Ovary (tissue), 3 donors: ENCODE results near the gene SPACA7.

Experiments used
- EP300 ChIP-seq: sonication (generic); formaldehyde crosslinking; IDR thresholded peaks from one replicate; pipeline ENCODE4 v1.6.1; 2017; ENCODE audit warnings: antibody characterized with exemption
- POLR2A ChIP-seq: fragments of 450-650 bp; IDR thresholded peaks from one replicate; pipeline ENCODE4 v1.6.1; 2017; ENCODE audit warnings: antibody characterized with exemption, mild to moderate bottlenecking, moderate library complexity
- TF ChIP-seq, protein P1 (sequence below), 3 donors: fragments of 450-650 bp in 2 of 3; fragments of 200-600 bp in 1 of 3; IDR thresholded peaks; one replicate each; pipeline versions ENCODE4 v1.5.1 to v1.8.0; 2016 to 2022; ENCODE audit warnings: antibody characterized with exemption in 3 of 3, mild to moderate bottlenecking in 1 of 3
- donor health status: DM: no; HTN: no; CAD: no.

DNA sequence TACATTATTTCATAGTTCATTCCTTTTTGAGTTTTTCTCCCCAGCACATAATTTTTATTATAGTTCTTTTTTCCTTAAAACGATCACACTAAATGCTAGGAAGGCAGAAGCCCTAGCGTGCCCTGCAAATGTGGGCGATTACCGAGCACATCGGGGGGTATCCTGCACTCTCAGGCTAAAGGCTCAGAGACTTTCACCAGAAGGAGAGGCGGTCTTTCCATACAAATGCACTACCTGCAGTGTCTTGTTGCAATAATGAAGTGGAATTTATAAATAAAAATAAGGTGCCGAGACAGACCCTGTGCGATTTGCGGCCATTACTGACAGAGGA is 29.3 kb upstream of the SPACA7 start:
- TF ChIP-seq, protein P1, sequence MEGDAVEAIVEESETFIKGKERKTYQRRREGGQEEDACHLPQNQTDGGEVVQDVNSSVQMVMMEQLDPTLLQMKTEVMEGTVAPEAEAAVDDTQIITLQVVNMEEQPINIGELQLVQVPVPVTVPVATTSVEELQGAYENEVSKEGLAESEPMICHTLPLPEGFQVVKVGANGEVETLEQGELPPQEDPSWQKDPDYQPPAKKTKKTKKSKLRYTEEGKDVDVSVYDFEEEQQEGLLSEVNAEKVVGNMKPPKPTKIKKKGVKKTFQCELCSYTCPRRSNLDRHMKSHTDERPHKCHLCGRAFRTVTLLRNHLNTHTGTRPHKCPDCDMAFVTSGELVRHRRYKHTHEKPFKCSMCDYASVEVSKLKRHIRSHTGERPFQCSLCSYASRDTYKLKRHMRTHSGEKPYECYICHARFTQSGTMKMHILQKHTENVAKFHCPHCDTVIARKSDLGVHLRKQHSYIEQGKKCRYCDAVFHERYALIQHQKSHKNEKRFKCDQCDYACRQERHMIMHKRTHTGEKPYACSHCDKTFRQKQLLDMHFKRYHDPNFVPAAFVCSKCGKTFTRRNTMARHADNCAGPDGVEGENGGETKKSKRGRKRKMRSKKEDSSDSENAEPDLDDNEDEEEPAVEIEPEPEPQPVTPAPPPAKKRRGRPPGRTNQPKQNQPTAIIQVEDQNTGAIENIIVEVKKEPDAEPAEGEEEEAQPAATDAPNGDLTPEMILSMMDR (IDR thresholded peaks at IDR 0.05), result no peak
- no peak for TF ChIP-seq POLR2A
- TF ChIP-seq EP300, result no peak
